GM18858 (cell line): ENCODE measurements around the gene IPPK.
"Not testable (repeated sequence)": the region's sequence is repeated elsewhere in the genome, so short reads cannot be mapped to it uniquely, and the experiment has no call there.

Experiments used
- ATAC-seq: cut with Tn5 transposase; IDR thresholded peaks from one replicate; pipeline ENCODE4 v1.9.1; 2021; ENCODE audit not compliant: unreplicated experiment

IPPK gene

DNA sequence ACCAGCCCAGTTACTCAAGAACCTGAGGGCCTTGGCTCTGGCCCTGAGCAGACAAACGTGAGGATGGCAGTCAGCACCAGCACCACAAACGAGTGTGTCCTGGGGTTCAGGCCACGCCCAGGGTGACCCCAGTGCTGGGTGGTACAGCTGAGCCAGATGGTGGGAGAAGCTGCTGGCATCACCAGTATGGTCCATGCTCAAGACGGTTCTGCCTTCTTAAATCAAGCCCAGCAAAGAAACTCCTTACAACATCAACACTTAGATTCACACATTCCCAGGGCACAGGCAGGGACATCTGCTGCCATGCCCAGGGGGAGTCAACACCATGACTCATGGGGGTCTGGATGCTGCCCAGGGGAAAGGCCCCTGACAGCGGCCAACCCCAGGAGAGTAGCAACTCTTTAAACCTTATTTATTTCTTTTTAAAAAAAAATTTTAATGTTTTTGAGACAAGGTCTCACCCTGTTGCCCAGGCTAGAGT, 31.3 kb downstream of the IPPK start:
- no peak for ATAC-seq

DNA sequence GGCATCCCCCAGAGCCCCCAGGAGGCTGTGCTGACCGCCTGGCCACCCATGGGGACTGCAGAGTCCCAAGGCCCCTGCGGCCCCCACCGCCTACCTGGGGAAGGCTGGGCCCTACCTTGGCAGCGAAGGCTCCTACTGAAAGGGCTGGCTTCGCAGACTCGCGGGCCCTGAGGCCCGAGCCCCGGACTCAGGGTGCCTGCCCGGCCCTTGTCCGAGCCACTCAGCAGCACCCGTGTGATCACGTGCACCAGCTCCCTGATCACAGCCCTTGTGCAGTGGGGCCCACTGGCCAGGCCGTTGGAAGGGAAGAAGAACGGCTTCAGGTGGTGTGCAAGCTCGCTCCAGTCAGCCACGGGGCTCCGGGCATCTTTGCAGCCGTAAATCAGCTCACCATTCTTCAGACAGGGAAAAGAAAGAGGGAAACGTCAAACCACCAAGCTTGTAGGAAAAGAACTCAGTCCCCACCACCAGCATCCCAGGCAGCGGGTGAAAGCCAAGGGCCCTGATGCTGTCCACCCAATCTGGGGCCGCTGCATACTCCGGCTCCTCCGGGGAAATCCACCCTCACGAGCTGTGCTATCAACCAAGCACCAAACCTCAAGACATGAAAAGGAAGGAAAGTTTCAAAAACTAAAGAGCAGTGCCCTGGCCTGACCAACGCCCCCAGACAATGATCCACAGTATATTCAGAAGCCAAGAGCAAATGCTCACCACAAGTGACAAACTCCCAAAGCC, 31.9 kb downstream of the IPPK start:
- no peak for ATAC-seq

DNA sequence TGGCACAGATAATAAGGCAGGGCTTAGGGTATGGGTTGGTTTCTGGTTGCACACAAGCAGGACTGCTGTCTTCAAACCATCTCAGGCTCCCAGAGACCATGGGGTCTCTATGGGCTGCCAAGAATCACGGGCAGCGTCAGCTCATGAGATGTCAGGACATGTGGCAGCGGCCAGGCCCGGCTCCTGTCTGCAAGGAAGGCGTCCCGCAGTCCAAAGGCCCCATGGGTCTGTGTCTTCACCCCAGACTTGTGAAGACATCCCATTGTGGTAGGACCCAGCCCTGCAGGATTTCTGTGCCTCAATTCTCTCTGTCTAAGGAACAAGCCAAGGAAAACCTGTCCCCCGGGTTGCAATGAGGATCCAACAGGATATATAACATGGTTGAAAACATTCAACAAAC, 32.6 kb downstream of the IPPK start:
- ATAC-seq = no peak

DNA sequence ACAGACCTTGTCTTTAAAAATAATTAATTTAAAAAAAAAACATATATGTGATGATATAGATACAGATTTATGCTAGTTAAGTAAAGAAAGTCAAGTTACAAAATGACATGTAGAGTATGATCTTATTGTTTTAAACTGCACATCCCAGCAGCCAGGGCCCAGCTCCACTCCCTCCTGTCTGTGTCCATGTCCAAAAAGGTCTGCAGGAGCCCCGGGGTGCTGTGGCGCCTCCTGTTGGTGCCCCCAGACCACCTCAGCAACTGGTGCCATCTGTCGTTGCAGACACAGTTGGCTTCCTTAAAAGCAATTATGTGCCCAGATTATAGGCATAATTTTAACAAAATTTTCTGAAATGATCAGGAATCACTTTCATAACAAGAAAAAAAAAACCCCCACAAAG, 33.3 kb downstream of the IPPK start:
- ATAC-seq = no peak

DNA sequence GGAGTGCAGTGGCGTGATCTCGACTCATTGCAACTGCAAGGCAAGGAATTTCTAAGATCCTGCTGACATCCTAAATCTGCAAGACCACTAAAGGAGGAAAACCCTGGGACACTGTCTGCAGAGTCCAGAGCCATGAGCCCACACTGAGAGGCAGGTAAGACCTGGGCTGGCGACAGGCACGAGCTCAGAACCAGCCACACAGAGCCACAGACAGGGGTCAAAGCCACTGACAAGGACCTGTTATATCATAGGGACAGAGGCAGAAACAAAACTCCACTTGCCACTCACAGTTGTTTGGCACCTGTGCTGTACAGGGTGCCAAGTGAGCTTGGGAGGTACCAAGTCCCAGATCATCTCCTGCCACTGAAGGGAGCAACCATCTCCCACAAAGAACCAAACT, 34.2 kb downstream of the IPPK start:
- ATAC-seq = no peak

DNA sequence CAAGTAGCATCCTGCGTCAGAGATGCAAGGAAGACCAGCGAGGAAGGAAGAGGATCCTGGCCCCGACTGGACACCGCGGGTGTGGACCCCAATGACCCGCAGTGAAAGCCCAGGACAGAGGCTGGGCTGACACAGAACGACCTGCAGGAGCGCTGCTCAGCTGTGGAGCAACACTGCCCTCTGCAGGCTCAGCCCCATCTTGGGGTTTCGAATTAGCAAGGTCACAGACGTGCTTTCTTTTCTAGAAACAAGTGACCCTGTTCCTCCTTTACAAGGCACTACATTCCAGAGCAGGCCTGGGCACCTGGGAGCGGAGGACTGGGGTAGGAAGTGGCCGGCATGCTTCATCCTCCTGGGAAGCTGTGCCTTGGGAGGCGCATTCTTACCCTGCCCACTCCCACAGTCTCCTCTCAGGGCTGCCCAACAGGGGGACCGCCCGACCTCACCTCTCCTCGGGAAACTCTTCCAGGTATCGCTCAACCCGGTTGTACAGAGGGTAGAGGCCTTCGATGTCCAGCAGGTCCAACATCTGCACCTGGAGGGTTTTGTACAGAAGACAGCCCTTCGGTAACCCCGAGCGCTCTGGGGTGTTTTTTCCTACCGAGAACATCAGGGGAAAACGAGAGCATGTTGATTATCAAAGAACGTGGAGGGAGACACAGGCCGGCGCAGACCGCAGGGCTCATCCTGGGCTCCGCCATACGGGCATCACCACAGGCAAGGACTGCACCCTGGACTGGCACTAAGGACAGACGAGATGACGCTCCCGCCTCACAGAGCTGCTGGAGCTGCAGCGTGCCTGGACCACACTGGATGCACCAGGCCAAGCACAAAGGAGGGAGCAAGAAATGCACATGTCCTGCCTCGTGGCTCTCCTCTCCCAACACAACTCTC, 35.0 kb downstream of the IPPK start:
- ATAC-seq = no peak

DNA sequence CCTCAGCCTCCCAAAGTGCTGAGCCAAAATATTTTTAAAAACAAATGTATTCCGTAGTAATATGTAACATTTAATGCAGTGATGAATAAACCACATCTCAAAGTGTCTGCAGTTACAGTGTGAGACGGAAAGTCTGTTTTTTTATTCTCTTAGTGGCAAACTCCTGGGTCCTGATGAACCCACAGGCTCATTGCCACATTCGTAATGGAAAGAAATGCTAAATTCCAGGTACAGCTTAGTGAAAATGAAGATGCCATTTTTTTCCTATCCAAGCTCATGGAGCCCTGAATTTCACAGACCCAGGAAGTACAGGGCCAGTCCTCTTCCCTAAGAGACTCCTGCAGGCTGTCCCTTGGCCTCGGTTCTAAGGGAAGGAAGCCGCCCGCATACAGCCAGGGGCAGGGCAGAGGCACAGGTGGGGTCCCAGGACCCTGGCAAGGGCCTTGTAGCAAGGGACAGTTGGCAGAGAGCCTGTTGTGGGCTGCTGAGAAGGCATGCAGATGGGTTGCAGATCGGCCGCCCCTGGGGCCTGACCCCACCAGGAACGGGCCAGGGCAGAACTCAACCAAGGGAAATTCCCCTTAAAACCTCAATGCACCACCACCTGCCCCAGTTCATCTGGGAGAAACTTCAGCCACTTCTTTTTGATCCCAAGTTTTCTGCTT, 36.2 kb downstream of the IPPK start:
- no peak for ATAC-seq

DNA sequence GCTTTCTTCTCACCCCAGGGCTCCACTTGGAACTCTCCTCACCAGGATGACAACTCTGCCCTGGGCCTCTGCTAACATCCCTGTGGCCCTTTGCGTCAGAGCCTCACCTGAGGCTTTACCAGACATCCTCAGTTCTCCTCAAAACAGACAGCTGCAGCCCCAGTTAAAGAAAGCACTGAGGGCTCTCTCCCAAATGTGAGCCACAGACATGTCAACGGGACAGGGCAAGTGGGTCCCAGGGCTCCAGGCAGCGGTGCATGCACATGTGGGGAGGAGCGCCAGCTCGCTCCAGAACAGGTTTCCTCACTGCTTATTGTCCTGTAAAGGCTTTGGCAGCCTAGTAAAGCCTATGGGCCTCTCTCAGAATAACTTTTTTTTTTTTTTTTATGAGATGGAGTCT, 37.3 kb downstream of the IPPK start:
- ATAC-seq = no peak

DNA sequence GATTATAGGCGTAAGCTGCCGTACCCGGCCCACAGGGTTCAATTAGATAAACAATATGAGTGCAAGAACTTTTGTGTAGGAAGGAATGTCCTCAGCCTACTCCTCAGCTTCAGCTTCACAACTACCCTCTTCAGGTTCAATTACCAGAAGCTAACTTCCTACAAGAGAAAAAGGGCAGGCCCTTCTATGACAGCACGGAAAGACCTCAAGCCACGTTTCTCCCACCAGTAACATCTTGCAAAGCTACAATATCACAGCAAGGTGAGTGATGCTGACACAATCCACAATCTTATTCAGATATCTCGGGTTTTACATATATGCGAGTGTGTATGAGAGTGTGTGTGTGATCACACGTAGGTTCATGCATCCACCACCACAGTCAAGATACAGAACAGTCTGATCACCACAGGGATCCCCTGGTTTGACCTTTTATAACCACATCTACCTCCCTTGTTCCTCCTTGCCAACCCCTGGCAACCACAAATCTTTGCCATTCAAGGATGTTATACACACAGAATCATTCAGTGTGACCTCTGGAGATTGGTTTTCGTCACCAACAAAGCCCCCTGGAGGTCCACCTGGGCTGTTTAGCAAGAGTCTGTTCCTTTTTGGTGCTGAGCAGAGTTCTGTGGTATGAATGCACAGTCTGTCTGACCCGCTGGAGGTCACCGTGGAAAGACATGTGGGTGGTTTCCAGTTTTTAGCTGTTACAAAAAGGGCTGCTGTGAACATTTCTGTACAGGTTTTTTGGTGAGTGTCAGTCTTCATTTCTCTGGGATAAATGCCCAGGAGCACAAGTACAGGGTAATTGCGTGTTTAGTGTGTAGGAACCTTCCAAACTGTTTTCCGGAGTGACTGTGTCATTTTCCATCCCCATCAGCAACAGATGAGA, 38.2 kb downstream of the IPPK start:
- no peak for ATAC-seq

DNA sequence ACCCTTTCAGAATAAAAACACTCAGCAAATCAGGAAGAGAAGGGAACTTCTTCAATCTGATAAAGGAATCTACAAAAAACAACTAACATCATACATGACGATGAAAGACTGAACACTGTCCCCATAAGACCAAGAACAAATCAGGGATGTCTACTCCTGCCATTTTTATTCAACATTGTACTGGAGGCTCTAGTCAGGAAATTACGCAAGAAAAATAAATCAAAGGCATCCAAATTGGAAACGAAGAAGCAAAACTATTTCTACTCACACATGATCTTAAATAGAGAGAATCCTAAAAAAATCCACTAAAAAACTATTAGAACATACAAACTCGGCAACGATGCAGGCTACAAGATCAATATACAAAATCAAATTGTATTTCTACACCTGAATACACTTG, 42.3 kb downstream of the IPPK start:
- ATAC-seq = no peak

DNA sequence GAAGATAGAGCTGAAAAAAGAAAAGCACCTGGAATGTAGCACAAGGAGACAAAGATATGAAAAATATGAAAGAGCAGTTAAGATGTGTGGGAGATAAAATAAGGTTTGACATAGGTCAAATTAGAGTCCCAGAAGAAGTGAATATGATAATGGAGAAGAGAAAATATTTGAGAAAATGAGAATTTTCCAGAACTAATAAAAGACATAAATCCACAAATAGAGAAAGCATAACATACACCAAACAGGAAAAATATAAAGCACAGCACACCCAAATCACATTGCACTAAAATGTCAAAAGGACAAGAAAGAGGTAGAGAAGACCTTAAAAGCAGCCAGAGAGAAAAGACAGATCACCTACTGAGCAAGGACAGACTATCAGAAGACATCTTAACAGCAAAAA, 43.4 kb downstream of the IPPK start:
- no peak for ATAC-seq

DNA sequence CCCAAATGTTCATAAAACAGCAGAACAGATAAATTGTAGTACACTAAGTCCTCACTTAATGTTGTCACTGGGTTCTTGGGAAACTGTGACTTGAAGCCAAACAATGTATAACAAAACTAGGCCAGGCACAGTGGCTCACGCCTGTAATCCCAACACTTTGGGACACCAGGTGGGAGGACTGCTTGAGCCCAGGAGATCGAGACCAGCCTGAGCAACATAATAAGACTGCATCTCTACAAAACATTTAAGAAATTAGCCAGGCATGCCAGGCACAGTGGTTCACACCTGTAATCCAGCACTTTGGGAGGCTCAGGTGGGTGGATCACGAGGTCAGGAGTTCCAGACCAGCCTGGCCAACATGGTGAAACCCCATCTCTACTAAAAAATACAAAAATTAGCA, 46.0 kb downstream of the IPPK start:
- ATAC-seq = not testable (repeated sequence)

DNA sequence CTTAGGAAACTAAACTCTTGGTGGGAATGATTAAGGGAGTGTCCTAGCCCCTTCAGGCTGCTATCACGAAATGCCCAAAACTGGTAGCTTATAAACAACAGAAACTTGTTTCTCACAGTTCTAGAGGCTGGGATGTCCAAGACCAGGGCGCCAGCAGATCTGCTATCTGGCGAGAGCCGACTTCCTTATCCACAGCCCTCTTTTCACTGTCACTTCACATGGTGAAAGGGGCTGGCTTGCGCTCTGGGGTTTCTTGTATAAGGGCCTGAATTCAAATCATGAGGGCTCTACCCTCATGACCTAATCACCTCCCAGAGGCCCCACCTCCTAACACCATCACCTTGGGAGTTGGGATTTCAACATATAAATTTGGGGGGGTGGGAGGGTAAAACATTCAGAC, 49.1 kb downstream of the IPPK start:
- no peak for ATAC-seq

DNA sequence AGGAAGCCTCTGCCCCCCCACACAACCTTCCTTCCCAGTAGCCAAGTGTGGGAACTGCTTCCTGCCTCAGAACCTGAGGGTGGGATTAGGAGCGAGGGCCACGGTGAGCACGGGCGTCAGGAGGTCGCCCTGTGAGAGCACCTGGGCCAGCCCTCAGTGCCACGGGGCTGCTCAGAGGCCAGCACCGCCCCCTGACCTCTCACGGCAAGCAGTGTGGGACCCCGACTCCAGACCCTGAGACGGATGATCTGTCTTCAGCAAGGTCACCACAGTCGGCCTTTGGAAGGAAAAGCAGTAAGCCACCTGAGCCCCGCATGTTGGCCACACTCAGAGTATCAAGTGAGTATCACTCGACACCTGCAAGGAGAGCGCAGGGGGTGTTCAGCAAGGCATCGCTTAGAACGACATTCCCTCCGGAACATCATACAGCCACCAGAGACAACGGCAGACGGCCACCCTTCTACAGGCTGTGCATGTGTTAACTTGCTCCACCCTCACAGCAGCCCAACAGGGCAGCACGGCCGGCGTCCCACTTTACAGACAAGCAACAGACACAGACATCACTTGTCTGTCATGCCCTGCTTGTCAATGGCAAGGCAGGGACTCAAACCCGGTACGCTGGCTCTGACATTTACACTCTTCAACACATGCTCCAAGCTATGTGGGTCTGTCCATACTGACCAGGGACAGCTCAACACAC, 50.2 kb downstream of the IPPK start:
- no peak for ATAC-seq

DNA sequence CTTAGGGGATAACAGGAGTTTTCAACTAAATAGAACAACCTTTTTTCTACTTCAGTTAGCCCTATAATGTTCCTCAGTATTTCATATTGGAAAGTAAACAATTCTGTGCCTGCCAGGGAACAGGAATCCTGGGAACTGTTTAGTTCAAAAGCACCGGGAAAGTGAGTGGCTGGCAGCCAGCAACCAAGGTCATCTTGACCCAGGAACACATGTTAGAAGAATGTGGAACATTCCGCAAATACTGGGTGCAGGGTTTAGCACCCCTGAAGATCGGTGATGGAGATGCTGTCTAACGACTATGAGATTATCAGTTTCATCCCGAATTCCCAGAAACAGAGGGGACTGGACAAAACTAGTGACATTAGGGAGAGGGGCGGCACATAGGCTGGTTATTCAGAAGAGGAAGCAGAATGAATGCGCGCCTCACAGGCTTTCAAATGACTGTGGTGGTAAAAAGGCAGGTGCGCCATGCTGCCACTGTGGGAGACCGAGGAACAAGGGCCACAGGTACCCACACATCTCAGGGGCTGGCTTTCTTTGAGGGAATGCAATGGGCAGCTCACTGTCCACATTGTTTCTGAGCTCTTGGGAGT, 51.2 kb downstream of the IPPK start:
- ATAC-seq = no peak

DNA sequence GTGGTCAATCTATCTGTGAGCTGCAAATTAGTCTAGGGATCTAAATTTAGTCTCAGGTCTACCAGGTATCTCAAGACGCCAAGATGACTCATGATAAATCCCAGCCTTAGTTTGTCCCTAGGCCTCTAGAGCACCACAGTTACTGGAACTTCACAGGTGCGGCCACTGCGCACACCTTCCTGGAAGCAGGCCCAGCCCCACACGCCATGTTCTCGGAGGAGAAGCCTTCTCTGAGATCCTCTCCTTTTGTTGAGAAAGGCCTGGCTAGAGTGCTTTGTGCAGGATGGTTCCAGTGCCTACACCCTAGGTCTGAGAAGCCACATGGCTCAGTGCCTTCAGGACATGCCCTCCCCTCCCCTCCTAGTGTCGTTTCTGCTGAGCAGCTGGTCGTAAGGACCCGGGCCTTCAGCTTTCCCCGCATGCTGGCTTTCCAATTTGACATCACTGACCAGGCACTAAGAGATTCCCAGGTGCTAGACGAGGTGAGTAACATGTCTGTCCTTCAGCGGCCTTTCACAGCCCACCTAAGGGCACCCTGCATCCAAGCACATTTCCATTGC, 51.9 kb downstream of the IPPK start:
- no peak for ATAC-seq

DNA sequence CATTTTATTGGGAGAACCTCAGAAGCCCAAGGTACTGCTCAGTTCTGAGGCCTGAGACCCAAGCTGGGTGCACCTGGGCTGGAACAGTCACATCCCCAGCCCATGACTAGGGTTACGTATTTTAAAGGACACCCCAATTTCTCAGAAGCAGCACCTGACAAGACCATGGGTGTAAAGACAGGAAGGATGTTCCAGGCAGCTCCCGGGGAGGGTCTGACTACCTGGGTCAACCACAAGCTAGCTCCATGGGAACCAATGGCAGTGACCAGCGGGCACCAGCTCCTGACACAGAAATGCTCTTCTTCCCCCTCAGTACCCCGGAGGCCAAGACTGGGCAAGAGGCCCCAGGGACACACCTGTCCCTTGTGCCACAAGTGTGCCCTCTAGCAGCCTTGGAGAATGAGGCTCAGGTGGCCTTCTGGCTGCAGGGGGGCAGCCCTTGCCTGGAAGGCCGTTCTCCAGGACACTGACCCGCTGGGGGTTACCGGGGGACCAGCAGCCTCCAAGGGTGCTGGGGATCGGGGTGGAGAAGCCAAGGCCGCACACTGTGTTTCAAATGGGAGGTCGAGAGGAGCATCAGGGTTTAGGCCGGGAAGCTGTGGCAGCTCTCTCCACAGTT, 52.6 kb downstream of the IPPK start:
- ATAC-seq = no peak

DNA sequence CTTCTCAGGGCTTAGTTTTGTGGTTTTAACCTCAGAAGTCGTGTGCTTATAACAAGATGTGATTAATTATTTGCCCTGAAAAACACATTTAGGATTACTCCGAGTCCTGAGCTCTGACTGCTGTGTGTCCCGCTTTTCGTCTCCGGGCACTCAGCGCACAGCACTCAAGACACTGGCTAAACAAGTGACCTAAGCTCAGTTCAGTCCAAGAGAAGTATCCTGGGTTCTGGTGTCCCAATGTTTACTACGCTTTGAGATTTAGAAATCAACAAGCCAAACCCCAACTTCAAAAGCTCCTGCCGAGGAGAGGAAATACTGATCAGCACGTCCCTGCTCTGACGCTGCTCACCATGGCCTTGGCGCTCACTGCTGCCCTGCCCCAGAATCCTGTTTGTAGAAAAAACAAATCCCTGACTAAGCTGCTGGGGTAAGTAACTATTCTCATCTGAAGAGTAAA, 53.2 kb downstream of the IPPK start:
- no peak for ATAC-seq

DNA sequence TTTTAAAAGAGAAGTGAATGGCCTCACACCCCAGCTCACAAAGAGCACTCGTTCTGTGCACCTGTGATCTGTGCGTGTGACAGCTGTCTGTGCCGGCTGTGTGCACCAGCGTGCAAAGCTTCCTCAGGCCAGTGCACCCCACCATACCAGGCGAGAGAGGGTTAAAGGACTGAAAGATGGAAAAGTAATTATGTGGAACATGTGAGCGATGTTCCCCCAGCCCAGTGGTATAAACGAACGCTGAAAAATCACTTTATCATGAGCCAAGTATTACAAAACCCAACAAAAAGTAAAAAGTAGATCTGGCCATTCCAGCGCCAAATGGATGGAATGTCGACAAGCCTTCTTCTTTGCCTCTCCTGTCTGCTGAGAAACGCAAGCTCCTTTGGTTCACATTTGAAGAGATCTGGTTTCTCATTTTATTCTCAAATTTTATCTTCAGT, 53.7 kb downstream of the IPPK start:
- no peak for ATAC-seq
